Mesodermal cell (in vitro differentiated cells): ENCODE data around the gene ERGIC2.

Source experiments
- H3K27ac ChIP-seq: 2 replicates; pipeline ENCODE4 v1.7.0; 2013; ENCODE audit warnings: mild to moderate bottlenecking, low read depth, low read length, moderate library complexity; ENCODE audit not compliant: severe bottlenecking
- H3K36me3 ChIP-seq: 2 replicates; pipeline ENCODE4 v1.7.1; 2013; ENCODE audit warnings: mild to moderate bottlenecking, low read length, moderate library complexity; ENCODE audit not compliant: control insufficient read depth, insufficient read depth
- H3K4me1 ChIP-seq: one replicate; pipeline ENCODE4 v1.7.1; 2013; ENCODE audit warnings: mild to moderate bottlenecking, low read length; ENCODE audit not compliant: insufficient read depth, control insufficient read depth, poor library complexity, severe bottlenecking
- H3K4me3 ChIP-seq: 2 replicates; pipeline ENCODE4 v1.7.0; 2013; ENCODE audit warnings: low read length, control low read depth, mild to moderate bottlenecking; ENCODE audit not compliant: insufficient read depth, poor library complexity, severe bottlenecking; ENCODE audit errors: extremely low read depth
- H3K9me3 ChIP-seq: 2 replicates; pipeline ENCODE4 v1.7.1; 2013; ENCODE audit warnings: mild to moderate bottlenecking, low read length, moderate library complexity; ENCODE audit not compliant: control insufficient read depth
- WGBS, 2 experiments: methylation state at CpG; one replicate each; pipeline ENCODE4 v1.1.5; 2013; ENCODE audit warnings: missing lambda C conversion rate in 2 of 2; ENCODE audit not compliant: insufficient coverage in 2 of 2; 5-methylcytosine and 5-hydroxymethylcytosine counted together

ERGIC2 gene

GRCh38 chr12:29374913-29375312 lies 6.1 kb downstream of the ERGIC2 start:
- Histone ChIP-seq H3K27ac (no peak overlapping the region), H3K4me1 (peaks cover 3% of the 10 kb centered on the region), H3K4me3 (no peak overlapping the region), H3K9me3 (no peaks in the 10 kb centered on the region), H3K36me3 (peaks cover 17% of the 10 kb centered on the region)
- 100% methylated on average over 3 to 4 of the region's 4 CpGs for WGBS, 2 experiments

GRCh38 chr12:29374012-29374411 lies 7.0 kb downstream of the ERGIC2 start:
- no peaks in the 10 kb centered on the region for H3K9me3 ChIP-seq
- no peak overlapping the region for H3K4me3 ChIP-seq
- WGBS, 2 experiments: 83 to 85% methylated on average over 2 of the region's 2 CpGs

GRCh38 chr12:29365091-29365490 lies 15.9 kb downstream of the ERGIC2 start:
- WGBS, 2 experiments: no CpG with 5 or more reads among the region's 2 CpGs
- Histone ChIP-seq H3K27ac (no peak overlapping the region), H3K4me3 (no peak overlapping the region), H3K9me3 (no peaks in the 10 kb centered on the region), H3K36me3 (peaks cover 23% of the 10 kb centered on the region), H3K4me1 (no peaks in the 10 kb centered on the region)

More at GRCh38 chr12:29374012-29374411, 7.0 kb downstream of the ERGIC2 start:
- Histone ChIP-seq H3K4me1 (no peaks in the 10 kb centered on the region), H3K27ac (no peak overlapping the region), H3K36me3 (peaks cover 17% of the 10 kb centered on the region)

GRCh38 chr12:29354954-29355353 lies 26.0 kb downstream of the ERGIC2 start:
- Histone ChIP-seq H3K9me3 (no peaks in the 10 kb centered on the region), H3K36me3 (peaks cover 20% of the 10 kb centered on the region), H3K4me1 (no peaks in the 10 kb centered on the region), H3K4me3 (no peak overlapping the region), H3K27ac (no peak overlapping the region)
- no CpG with 5 or more reads among the region's 1 CpG for WGBS, 2 experiments

- no peak overlapping the region for H3K27ac ChIP-seq
- no peaks in the 10 kb centered on the region for H3K9me3 ChIP-seq
- no peak overlapping the region for H3K4me3 ChIP-seq
- no peaks in the 10 kb centered on the region for H3K4me1 ChIP-seq
- H3K36me3 ChIP-seq: peaks cover 16% of the 10 kb centered on the region
Observed at GRCh38 chr12:29350080-29350479, 30.9 kb downstream of the ERGIC2 start.

GRCh38 chr12:29346769-29347421 lies 34.1 kb downstream of the ERGIC2 start:
- H3K27ac ChIP-seq: no peak overlapping the region
- H3K4me1 ChIP-seq: no peaks in the 10 kb centered on the region
- H3K9me3 ChIP-seq: no peaks in the 10 kb centered on the region
- 88 to 100% methylated on average over 1 of the region's 3 CpGs for WGBS, 2 experiments
- H3K4me3 ChIP-seq: no peak overlapping the region
- H3K36me3 ChIP-seq: peaks cover 23% of the 10 kb centered on the region

GRCh38 chr12:29343022-29343799 lies 37.8 kb downstream of the ERGIC2 start:
- Histone ChIP-seq H3K4me1 (no peaks in the 10 kb centered on the region), H3K27ac (no peak overlapping the region), H3K9me3 (no peaks in the 10 kb centered on the region), H3K36me3 (peaks cover 40% of the 10 kb centered on the region), H3K4me3 (no peak overlapping the region)
- no CpG with 5 or more reads among the region's 2 CpGs for WGBS, 2 experiments

- Histone ChIP-seq H3K27ac (no peak overlapping the region), H3K36me3 (peaks cover 17% of the 10 kb centered on the region), H3K9me3 (no peaks in the 10 kb centered on the region), H3K4me1 (no peaks in the 10 kb centered on the region), H3K4me3 (no peak overlapping the region)
- WGBS, 2 experiments: no CpG with 5 or more reads among the region's 1 CpG
Observed at GRCh38 chr12:29337325-29337724, 43.6 kb downstream of the ERGIC2 start.

- WGBS, 2 experiments: 92% methylated on average over 2 of the region's 2 CpGs; no CpG with 5 or more reads in 1 of the 2 experiments
- Histone ChIP-seq H3K4me3 (no peak overlapping the region), H3K36me3 (peaks cover 7% of the 10 kb centered on the region), H3K27ac (no peak overlapping the region), H3K4me1 (no peaks in the 10 kb centered on the region), H3K9me3 (no peaks in the 10 kb centered on the region)
Observed at GRCh38 chr12:29334937-29335336, 46.0 kb downstream of the ERGIC2 start.

- Histone ChIP-seq H3K9me3 (no peaks in the 10 kb centered on the region), H3K36me3 (no peaks in the 10 kb centered on the region), H3K4me1 (no peaks in the 10 kb centered on the region), H3K4me3 (no peak overlapping the region), H3K27ac (no peak overlapping the region)
- no CpG with 5 or more reads among the region's 1 CpG for WGBS, 2 experiments
Observed at GRCh38 chr12:29333178-29333577, 47.8 kb downstream of the ERGIC2 start.

- WGBS, 2 experiments: no CpG with 5 or more reads among the region's 1 CpG
Observed at GRCh38 chr12:29329411-29329810, 51.6 kb downstream of the ERGIC2 start.

More at GRCh38 chr12:29329411-29329810, 51.6 kb downstream of the ERGIC2 start:
- no peak overlapping the region for H3K4me3 ChIP-seq
- H3K4me1 ChIP-seq: no peaks in the 10 kb centered on the region
- H3K27ac ChIP-seq: no peak overlapping the region
- no peaks in the 10 kb centered on the region for H3K36me3 ChIP-seq
- H3K9me3 ChIP-seq: no peaks in the 10 kb centered on the region
